ENCODE results near the gene EPS15.

DNA sequence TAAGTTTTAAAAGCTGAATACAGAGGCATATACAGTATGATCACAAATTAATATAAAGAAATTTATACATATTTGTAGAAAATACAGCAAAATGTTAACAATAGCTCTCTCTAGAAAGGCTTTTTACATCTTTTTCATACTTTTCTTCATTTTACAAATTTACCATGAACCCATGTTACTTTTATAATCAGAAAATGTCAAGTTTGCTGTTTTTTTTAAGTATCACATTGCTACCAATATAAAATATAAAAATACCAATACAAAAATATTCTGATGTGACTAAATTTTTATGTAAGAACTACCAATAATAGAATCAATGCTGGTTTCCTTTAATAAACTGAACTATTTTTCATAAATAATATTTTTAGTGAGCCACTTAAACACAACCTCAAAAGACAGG, 104.3 kb downstream of the EPS15 start:
- TF ChIP-seq POLR2A (IDR thresholded peaks at IDR 0.05; ENCODE audit: low read depth, low read length), result no peak
- no peak for TF ChIP-seq TAF1 (IDR thresholded peaks at IDR 0.05; ENCODE audit: low read depth, low read length)

Data from GM12891 (cell line).